ENCODE data around the gene KANK3.
A peak's percentile ranks its signal among the peaks of the same experiment; 100 is the strongest.
"Not testable (repeated sequence)": the region's sequence is repeated elsewhere in the genome, so short reads cannot be mapped to it uniquely, and the experiment has no call there.

The KANK3 gene

DNA sequence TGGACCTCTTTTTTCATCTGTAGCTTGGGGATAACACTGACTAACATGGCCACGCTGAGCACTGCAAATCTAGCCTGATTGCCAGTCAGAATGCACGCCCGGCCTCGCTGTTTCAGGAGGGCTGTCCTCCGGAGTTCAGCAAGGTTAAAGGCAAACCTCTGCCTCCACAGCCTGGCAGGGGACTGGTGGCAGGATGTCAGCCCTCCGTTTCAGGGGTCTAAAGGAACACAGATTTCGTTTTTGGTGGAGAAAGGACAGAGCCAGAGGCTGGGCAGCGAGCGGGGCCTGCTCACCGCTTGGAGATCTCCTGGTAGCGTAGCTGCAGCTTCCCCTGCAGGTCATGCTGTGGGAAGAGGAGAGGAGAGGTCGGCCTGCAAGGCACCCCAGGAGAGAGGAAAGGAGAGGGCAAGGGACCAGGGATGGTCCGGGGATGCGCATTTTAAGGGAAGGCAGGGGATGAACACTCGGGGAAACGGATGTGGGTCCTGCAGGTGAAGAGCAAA is 22.4 kb downstream of the KANK3 start:
- no peak for DNase-seq (ENCODE audit: low read depth in 2 of 2, low spot score in 1 of 2)

DNA sequence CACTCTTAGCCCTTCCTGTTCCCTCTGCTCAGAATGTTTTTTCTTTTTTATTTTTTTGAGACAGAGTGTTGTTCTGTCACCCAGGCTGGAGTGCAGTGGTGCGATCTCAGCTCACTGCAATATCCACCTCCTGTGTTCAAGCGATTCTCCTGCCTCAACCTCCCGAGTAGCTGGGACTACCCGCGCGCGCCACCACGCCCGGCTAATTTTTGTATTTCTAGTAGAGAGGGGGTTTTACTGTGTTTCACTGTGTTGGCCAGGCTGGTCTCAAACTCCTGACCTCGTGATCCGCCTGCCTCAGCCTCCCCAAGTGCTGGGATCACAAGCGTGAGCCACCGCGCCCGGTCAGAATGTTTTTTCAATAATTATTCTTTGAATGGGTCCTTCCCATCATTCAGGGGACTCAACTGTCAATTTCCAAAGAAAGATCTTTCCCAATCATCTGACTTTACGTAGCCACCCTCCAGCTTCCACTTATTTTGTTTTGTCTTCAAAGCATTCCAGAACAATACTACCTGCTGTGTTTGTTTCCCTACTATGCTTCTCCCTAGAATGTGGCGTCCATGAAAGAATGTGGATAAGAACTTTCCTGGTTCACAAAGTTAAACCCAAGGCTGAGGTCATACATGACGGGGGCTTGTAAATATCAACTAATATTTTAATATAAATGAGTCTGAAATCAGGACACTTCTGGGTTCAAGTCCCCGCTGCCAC is 23.1 kb downstream of the KANK3 start:
- no peak for DNase-seq (ENCODE audit: low read depth in 2 of 2, low spot score in 1 of 2)

DNA sequence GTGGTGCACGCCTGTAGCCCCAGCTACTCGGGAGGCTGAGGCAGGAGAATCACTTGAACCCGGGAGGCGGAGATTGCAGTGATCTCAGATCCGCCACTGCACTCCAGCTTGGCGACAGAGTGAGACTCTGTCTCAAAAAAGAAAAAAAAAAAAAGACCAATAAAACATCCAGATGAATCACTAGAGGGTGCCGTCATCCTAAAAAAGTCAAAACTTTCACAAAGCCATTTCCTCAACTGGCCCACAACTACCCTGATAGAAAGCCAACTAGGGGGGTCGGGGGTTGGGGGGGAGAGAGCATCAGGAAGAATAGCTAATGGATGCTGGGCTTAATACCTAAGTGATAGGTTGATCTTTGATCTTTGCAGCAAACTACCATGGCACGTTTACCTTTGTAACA is 24.2 kb downstream of the KANK3 start:
- not testable (repeated sequence) for DNase-seq (ENCODE audit: low read depth in 2 of 2, low spot score in 1 of 2)

DNA sequence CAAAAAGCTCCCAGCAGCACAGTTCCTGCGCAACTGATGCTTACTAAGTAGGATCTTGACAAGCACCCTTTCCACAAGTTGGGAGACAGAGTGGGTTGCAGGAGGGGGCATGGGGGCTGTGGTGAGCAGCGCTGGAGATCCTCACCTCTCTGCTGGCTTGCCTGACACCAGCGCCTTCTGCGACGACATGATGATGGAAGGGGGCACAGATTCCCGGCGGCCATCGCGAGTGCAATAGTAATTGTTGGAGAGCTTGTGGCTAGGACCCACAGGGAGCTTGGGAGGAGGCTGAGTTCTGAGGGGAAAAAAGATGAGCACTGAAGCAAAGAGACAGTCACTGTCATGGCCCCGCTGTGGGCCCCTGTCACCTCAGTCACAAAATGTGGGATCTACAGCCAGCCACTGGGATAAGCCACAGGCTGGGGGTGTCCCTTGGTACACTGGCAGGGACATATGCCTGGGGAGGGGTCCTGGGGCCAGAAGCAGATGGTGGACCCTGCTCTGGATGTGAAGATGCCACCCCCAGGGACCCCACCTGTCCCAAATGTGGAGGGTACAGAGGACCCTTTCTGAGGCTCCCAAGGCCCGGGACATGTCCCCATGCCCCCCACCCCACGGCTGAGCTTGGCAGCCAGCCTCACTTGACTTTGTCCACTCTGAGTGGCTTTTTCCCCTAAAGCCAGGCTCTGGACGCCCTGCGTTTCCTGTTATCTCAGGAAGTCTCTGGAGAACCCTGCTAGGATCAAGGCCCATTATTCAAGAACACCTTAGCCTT is 26.5 kb downstream of the KANK3 start:
- DNase-seq (ENCODE audit: low read depth in 2 of 2, low spot score in 1 of 2) = no peak

DNA sequence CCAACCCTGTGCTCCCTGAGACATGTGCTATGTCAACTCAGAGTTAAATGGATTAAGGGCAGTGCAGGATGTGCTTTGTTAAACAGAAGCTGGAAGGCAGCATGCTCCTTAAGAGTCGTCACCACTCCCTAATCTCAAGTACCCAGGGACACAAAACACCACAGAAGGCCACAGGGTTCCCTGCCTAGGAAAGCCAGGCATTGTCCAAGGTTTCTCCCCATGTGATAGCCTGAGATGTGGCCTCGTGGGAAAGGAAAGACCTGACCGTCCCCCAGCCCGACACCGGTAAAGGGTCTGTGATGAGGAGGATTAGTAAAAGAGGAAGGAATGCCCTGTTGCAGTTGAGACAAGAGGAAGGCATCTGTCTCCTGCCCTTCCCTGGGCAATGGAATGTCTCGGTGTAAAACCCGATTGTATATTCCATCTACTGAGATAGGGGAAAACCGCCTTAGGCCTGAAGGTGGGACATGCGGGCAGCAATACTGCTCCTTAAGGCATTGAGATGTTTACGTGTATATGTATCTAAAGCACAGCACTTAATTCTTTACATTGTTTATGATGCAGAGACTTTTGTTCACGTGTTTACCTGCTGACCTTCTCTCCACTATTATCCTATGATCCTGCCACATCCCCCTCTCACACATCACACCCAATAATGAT is 28.0 kb downstream of the KANK3 start:
- DNase-seq (ENCODE audit: low read depth in 2 of 2, low spot score in 1 of 2) = not testable (repeated sequence)

DNA sequence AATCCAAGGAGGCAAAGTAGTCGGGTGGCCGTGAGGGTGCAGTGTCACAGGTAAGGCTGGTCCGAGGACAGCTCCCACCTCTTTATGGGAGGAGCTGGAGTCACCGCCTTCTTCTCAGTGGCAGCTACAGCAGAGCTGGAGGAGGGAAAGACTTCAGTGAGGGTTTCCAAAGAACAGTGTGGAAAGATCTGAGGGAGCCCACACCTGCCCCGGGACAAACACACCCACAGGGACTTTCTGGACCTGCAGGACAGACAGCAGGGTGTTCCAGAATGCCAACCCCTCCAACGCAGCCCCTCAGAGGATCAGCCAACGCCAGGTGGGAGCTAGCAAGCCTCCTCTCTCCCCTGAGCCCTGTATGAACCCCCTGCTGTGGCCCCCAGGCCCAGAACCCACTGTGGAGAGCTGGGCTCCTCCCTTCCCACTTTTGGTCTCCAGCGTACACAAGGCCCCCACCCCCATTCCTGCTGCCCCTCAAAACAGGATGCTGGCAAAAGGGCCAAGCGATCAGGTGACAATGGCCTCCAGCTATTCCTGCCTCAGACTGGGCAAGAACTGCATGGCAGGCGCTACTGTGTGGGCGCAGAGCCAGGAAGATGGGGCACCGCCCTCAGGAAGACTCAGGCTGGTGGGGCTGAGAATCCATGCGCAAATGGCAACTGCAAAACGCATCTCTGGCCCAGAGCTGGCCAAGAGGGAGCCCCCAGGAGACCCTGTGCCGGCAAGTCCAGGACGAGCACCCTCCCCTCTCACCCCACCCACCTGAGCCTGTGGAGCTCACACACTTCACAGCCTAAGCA is 31.4 kb downstream of the KANK3 start:
- no peak for DNase-seq (ENCODE audit: low read depth in 2 of 2, low spot score in 1 of 2)

DNA sequence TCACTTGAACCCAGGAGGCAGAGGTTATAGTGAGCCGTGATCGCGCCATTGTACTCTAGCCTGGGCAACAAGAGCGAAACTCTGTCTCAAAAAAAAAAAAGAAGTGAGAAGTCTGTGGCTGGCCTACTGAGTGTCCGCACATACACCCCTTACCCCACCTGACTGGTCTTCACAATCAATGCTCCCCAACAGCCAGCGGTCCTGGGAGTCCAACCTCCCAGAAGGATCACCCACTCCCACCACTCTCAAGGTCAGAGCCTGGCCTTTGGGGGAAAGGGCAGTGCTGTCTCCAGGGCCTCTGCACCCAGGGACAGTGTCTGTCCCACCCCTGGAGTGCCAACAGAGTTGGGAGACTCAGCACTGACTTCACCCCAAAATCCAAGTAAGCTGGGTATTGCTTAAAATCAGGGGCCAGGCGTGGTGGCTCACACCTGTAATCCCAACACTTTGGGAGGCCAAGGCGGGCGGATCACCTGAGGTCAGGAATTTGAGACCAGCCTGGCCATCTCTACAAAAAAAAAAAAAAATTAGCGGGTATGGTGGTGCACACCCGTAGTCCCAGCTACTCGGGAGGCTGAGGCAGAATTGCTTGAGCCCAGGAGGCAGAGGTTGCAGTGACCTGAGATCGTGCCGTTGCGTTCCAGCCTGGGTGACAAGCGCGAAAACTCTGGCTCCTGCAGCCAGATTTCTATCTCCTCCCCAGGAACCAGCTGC is 32.6 kb downstream of the KANK3 start:
- no peak for DNase-seq (ENCODE audit: low read depth in 2 of 2, low spot score in 1 of 2)

DNA sequence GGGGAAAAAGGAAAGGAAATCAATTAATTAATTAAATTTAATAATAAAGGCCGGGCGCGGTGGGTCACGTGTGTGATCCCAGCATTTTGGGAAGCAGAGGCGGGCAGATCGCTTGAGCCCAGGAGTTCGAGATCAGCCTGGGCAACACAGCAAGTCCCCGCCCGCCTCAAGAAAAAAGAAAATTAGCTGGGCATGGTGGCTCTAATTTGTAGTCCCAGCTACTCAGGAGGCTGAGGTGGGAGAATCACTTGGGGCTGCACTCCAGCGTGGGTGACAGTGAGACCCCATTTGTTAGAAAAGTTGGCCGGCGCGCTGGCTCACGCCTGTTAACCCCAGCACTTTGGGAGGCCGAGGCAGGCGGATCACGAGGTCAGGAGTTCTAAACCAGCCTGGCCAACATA is 34.2 kb downstream of the KANK3 start:
- DNase-seq (ENCODE audit: low read depth in 2 of 2, low spot score in 1 of 2) = no peak

DNA sequence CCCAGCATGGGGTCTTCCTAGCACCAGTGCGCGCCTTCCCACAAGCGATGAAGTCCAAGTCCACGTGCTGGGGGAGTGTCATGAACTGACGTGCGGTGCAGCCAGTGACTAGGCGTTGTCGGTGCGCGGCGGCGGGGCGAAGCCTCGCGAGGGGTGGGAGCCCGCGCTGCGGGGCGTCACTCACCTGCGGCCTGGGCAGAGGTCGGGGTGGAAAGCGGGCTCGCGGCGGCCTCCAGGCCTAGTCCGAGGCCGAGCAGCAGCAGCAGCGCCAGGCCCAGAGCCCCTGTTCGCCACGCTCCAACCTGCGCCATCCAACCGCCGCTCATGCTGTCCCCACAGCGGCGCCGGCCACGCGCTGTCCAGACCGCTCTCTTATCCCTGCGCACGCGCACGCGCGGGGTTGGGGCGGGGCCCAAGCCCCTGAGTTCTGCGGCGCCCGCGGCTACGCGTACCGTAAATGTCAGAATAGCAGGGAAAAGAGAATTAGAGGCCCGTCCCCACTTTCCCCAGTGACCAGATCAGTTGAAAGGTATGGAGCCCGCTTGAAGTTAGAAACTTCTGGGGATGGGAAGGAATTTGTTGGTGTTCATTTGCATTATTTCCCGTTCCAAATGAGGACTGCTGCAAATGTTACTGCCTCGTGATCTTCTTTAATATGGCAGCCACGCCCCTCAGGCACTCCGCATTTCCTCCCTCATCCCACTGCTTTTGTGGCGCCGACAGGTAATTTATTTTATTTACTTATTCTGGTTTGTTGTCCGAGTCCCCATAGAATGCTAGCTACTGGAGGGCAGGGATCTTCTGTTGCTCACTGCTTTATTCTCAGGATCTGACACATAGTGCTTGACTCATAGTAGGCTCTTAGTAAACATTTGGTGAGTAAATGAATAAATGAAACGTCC is 34.8 kb downstream of the KANK3 start, which contains the start of gene CD320:
TSS of gene CD320 (minus strand) at position 394 of the 902 bp plus-strand sequence. CDS start at position 326, 68 bp downstream.
- DNase-seq (ENCODE audit: low read depth in 2 of 2, low spot score in 1 of 2) = peak; percentile 64 to 66

DNA sequence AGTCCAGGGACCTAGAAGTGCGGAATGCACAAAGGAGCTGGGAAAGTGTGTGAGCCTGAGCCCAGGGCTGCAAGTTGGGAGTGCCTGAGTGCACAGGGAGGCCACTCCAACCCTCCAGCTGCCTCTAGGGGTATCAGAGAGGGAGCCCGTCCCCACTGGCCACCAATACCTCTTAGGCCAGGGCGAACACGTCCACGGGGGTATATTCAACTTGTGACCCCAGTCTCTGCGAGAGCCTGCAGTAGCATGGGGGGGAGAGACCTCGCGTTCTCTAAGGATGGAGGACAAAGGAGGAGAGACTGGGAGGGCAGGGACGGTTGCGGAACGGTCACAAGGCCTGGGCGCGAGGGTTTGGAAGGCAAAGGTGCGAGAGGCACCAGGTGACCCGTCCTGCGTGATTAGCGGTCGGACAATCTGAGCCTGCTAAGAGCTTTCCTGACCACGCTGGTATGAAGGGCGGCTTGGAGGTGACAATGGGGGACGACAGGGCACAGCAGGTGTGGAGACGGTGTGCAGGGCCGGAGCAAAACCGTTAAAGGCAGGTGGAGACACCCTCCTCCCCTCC is 35.6 kb downstream of the KANK3 start:
- no peak for DNase-seq (ENCODE audit: low read depth in 2 of 2, low spot score in 1 of 2)

DNA sequence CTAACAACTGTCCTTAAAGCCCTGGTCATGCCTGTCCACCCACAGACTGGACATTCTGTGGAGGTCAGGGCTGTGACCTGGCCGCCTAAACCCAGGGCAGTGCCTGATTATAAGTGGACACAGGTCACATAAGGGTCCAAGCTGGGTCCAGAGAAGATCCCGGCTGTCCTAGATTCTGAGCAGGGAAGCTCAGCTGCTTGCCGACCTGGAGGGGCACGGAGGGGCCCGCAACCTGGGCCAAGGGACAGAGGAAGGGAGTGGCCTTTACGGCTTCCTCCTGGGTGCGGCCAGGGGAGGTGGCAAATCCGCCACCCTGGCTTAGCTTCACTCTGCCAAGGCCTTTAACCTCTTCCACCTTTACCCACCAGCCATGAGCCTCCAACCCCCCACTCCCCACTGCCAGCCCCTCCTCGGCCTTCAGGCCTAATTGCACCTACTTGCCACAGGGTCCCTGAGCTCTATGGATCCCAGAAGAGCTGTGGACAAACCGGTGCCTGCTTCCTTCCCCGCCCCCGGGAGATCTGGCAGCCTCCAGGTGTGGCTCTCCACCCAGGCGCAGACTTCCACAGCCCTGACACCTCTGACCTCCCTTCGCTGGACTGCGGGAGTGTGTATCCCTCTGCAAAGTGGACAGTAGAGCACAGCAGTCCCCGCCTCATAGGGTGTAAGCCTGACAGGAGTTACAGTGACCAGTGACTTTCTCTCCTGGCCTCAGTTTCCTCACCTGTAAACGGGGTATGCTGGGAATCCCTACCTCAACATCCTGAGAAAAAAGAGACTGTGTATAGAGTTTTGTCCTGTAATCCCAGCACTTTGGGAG is 36.6 kb downstream of the KANK3 start:
- DNase-seq (ENCODE audit: low read depth in 2 of 2, low spot score in 1 of 2) = no peak

DNA sequence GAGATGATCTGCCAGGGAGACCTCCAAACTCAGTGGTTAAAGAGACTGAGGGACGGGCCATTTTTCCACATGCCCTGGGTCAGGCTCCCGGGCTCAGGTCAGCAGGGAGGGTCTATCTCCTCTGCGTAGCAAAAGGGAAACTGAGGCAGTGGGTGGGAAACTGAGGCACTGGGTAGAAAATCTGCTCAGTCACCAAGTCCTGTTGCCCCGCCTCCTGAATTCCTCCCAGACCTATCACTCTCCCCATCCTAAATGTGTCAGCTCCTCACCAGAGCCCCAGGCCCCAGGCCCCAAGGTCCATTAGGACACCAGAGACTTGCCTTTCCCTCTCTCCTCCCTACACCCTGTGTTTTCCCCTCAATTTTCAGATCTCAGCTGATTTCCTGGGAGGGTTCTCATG is 37.3 kb downstream of the KANK3 start:
- no peak for DNase-seq (ENCODE audit: low read depth in 2 of 2, low spot score in 1 of 2)

DNA sequence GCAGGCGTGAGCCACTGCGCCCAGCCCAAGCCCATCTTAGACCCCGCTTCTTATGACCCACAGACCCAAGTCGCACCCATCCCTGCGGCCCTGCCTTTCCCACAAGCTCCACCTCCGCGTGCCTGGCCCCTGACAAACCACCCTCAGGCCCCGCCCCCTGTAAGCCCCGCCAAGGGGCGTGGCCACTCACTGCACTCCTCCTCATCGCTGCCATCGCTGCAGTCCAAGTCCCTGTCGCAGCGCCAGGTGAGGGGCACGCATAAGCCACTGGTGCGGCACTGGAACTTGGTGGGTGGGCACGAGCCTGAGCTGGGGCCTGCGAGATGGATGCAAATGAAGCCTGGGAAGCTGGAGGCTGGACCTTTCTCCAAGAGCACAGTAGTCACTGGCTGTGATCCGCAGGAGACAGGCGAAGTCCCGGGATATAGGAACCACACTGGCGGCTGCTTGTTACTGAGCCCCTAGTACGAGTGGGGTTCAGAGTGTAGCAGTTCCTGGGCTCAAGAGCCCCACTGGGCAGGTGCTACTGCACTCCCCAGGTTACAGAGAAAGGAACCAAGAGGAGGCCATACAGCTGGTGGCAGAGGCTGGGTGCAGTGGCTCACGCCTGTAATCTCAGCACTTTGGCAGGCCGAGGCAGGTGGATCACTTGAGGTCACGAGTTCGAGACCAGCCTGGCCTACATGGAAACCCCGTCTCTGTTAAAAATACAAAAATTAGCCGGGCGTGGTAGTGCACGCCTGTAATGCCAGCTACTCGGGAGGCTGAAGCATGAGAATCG is 38.0 kb downstream of the KANK3 start:
- no peak for DNase-seq (ENCODE audit: low read depth in 2 of 2, low spot score in 1 of 2)

DNA sequence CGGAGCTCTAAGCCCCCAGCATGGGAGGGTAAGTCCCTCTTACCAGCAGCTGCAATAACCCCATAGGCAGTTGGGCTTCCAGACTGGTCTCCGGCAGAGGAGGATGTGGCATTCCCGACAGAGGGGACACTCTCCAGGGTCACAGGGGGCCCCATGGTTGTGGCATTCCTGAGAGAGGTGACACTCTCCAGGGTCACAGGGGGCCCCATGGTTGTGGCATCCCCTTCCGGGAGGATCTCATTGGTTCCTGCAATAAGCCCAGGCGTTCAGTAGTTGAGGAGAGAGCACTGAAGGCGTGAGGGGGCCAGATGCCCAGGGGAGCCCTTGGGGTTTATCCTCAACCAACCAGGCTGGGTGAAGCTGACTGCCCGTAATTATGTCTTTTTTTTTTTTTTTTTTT is 40.3 kb downstream of the KANK3 start:
- DNase-seq (ENCODE audit: low read depth in 2 of 2, low spot score in 1 of 2) = no peak

DNA sequence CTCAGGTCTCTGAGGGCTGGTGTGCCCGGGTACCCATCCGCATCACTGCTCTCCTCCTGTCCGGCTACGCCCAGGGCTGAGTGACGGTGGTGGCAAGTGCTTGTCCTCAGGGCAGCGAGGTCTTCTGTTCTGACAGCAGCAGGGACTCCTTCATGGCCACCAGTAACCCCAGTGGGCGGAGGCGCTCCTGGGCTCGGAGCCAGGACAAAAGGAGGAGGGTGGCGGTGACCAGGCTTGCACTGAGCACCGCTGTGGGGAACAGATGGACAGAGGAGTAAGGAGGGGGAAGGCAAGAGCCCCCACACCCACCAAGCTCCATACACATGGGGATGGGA is 40.7 kb downstream of the KANK3 start:
- no peak for DNase-seq (ENCODE audit: low read depth in 2 of 2, low spot score in 1 of 2)

DNA sequence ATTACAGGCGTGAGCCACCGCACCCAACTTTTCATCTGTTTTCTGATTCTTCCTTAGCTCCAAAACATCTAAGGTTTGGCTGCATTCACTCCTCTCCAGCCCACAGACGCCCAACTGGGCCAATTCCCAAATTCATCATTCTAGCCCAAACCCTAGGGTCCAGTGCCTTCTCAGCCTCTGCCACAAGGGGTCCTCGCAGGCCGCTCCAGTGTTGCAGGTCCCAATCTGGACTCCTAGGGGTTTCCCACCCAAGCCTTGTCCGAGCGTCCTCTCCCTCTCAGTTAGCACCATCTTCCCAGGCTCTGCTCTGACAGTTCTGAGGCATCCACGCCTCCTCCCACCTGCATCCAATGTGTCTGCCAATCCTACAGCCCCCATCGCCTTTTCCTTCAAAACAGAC is 51.7 kb downstream of the KANK3 start:
- not testable (repeated sequence) for DNase-seq (ENCODE audit: low read depth in 2 of 2, low spot score in 1 of 2)

DNA sequence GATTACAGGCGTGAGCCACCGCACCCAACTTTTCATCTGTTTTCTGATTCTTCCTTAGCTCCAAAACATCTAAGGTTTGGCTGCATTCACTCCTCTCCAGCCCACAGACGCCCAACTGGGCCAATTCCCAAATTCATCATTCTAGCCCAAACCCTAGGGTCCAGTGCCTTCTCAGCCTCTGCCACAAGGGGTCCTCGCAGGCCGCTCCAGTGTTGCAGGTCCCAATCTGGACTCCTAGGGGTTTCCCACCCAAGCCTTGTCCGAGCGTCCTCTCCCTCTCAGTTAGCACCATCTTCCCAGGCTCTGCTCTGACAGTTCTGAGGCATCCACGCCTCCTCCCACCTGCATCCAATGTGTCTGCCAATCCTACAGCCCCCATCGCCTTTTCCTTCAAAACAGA is 66.6 kb downstream of the KANK3 start:
- DNase-seq (ENCODE audit: low read depth in 2 of 2, low spot score in 1 of 2) = not testable (repeated sequence)
